Stomach (tissue), 4 donors: ENCODE data around the gene PTTG1IP2.

Experiments
- POLR2AphosphoS5 ChIP-seq, 3 donors: sonication (generic); formaldehyde crosslinking; IDR thresholded peaks; one replicate each; pipeline ENCODE4 v1.6.1; 2016; ENCODE audit warnings: antibody characterized with exemption in 3 of 3
- TF ChIP-seq, protein P1 (sequence below), 7 experiments: fragments of 450-650 bp in 4 of 7; fragments of 200-600 bp in 3 of 7; sonication (generic) in 3 of 7; IDR thresholded peaks; one replicate each; pipeline ENCODE4 v1.5.1; 2016 to 2019; ENCODE audit warnings: antibody characterized with exemption in 7 of 7, control low read depth in 2 of 7, mild to moderate bottlenecking in 1 of 7

DNA sequence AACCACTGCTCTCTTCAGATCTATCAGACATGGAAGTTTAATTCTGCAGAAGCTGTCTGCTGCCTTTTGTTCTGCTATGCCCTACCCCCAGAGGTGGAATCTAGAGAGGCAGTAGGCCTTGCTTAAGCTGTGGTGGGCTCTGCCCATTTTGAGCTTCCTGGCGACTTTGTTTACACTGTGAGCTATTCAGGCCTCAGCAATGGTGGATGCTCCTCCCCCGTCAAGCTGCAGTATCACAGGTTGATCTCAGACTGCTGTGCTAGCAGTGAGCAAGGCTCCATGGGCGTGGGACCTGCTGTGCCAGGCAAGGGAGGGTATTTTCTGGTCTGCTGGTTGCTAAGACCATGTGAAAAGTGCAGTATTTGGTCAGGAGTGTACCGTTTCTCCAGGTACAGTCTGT, 81.6 kb downstream of the PTTG1IP2 start:
- TF ChIP-seq, protein P1, sequence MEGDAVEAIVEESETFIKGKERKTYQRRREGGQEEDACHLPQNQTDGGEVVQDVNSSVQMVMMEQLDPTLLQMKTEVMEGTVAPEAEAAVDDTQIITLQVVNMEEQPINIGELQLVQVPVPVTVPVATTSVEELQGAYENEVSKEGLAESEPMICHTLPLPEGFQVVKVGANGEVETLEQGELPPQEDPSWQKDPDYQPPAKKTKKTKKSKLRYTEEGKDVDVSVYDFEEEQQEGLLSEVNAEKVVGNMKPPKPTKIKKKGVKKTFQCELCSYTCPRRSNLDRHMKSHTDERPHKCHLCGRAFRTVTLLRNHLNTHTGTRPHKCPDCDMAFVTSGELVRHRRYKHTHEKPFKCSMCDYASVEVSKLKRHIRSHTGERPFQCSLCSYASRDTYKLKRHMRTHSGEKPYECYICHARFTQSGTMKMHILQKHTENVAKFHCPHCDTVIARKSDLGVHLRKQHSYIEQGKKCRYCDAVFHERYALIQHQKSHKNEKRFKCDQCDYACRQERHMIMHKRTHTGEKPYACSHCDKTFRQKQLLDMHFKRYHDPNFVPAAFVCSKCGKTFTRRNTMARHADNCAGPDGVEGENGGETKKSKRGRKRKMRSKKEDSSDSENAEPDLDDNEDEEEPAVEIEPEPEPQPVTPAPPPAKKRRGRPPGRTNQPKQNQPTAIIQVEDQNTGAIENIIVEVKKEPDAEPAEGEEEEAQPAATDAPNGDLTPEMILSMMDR (IDR thresholded peaks at IDR 0.05): no peak
- TF ChIP-seq POLR2AphosphoS5 (IDR thresholded peaks at IDR 0.05): no peak
